A673 (cell line): Measurements from ENCODE around the gene ZNF473. TPM values are rescaled to one million over a fixed set of nuclear protein-coding genes. Genes with fewer than 3 reads are reported as not detected.
A peak's percentile ranks its signal among the peaks of the same experiment; 100 is the strongest.

Experiments
- BruUV-seq: library from RNA; stranded (reverse); fragments of 400-500 nt; replicated peaks from 2 replicates; lab custom pipeline; 2021; lab: Mats Ljungman, UMichigan
- CTCF ChIA-PET: fragments of 300-600 bp; sonication (Branson Sonifier 250); formaldehyde crosslinking; loops from one replicate; lab custom pipeline; 2022; ENCODE audit warnings: antibody characterized with exemption; lab: Charles Lee
- POLR2A ChIA-PET: fragments of 300-600 bp; sonication (Branson Sonifier 250); formaldehyde crosslinking; loops from one replicate; lab custom pipeline; 2022; ENCODE audit warnings: antibody characterized with exemption; ENCODE audit not compliant: low non-redundant PET; lab: Charles Lee
- DNase-seq: peaks from one replicate; pipeline ENCODE4 v3.0.0-alpha.2; 2015; ENCODE audit warnings: low spot score
- H3K27ac ChIP-seq: fragments of 200-600 bp; sonication (generic); 2 replicates; pipeline ENCODE4 v1.5.1; 2016; ENCODE audit warnings: mixed run types, low read depth, mild to moderate bottlenecking, mixed read lengths, antibody characterized with exemption, low read length; ENCODE audit not compliant: poor library complexity, severe bottlenecking
- H3K27me3 ChIP-seq: fragments of 200-600 bp; sonication (generic); replicated peaks from 2 replicates; pipeline ENCODE4 v1.6.1; 2017; ENCODE audit warnings: mixed run types, low read depth, mild to moderate bottlenecking, mixed read lengths, antibody characterized with exemption, low read length; ENCODE audit not compliant: insufficient read depth, poor library complexity
- H3K36me3 ChIP-seq: fragments of 200-600 bp; sonication (generic); 2 replicates; pipeline ENCODE4 v1.6.1; 2016; ENCODE audit warnings: mixed run types, mild to moderate bottlenecking, mixed read lengths, antibody characterized with exemption, low read length; ENCODE audit not compliant: insufficient read depth, poor library complexity, severe bottlenecking
- H3K4me1 ChIP-seq: fragments of 200-600 bp; sonication (generic); 2 replicates; pipeline ENCODE4 v1.6.1; 2017; ENCODE audit warnings: mixed run types, mild to moderate bottlenecking, mixed read lengths, antibody characterized with exemption, low read length; ENCODE audit not compliant: insufficient read depth, poor library complexity, severe bottlenecking
- H3K4me3 ChIP-seq: fragments of 200-600 bp; sonication (generic); 2 replicates; pipeline ENCODE4 v1.5.1; 2016; ENCODE audit warnings: low read depth, mixed run types, mild to moderate bottlenecking, mixed read lengths, low read length; ENCODE audit not compliant: poor library complexity, severe bottlenecking
- H3K9me3 ChIP-seq: fragments of 200-600 bp; sonication (generic); 2 replicates; pipeline ENCODE4 v1.6.1; 2016; ENCODE audit warnings: mixed run types, low read depth, mild to moderate bottlenecking, mixed read lengths, antibody characterized with exemption, low read length; ENCODE audit not compliant: poor library complexity, severe bottlenecking
- EZH2 ChIP-seq: fragments of 200-600 bp; sonication (generic); IDR thresholded peaks from 2 replicates; pipeline ENCODE4 v1.6.1; 2017; ENCODE audit warnings: borderline replicate concordance, low read depth, mild to moderate bottlenecking, mixed read lengths, antibody characterized with exemption, low read length; ENCODE audit not compliant: poor library complexity, severe bottlenecking
- intact Hi-C: fragments of 100-400 bp; cut with micrococcal nuclease; formaldehyde crosslinking; loops from one replicate; pipeline ENCODE4 v1.10.0; 2022; ENCODE audit not compliant: unreplicated experiment
- total RNA-seq: library from RNA; stranded (reverse); gene quantifications from 2 replicates; pipeline ENCODE4 v1.2.3, GENCODE V29; 2021
- TF ChIP-seq, protein P1 (sequence below): fragments of 300-800, 200-600 bp; sonication (generic); conservative IDR thresholded peaks from 2 replicates; pipeline ENCODE4 v1.5.1; 2017; ENCODE audit warnings: low read depth, mild to moderate bottlenecking, antibody characterized with exemption, low read length, moderate library complexity, mixed read lengths

Gene ZNF473
- total RNA-seq, 1 experiment from 2014 or later, result 15.6 TPM

DNA sequence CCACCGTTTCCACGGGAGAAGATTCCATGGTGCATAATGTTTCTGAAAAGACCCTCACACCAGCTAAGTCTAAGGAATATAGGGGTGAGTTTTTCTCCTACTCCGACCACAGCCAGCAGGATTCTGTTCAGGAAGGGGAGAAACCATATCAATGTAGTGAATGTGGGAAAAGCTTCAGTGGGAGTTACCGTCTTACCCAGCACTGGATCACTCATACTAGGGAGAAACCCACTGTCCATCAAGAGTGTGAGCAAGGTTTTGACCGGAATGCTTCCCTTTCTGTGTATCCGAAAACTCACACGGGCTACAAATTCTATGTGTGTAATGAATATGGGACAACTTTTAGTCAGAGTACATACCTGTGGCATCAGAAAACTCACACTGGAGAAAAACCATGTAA, 19.1 kb downstream of the ZNF473 start:
- H3K36me3 ChIP-seq, result peaks cover 74% of the 10 kb centered on the region
- peaks cover 46% of the 10 kb centered on the region for H3K9me3 ChIP-seq
- no TSS peak for BruUV-seq
- DNase-seq, result no peak
- H3K27ac ChIP-seq, result no peak overlapping the region
- H3K4me1 ChIP-seq, result peaks cover under 1% of the 10 kb centered on the region
- TF ChIP-seq, protein P1, sequence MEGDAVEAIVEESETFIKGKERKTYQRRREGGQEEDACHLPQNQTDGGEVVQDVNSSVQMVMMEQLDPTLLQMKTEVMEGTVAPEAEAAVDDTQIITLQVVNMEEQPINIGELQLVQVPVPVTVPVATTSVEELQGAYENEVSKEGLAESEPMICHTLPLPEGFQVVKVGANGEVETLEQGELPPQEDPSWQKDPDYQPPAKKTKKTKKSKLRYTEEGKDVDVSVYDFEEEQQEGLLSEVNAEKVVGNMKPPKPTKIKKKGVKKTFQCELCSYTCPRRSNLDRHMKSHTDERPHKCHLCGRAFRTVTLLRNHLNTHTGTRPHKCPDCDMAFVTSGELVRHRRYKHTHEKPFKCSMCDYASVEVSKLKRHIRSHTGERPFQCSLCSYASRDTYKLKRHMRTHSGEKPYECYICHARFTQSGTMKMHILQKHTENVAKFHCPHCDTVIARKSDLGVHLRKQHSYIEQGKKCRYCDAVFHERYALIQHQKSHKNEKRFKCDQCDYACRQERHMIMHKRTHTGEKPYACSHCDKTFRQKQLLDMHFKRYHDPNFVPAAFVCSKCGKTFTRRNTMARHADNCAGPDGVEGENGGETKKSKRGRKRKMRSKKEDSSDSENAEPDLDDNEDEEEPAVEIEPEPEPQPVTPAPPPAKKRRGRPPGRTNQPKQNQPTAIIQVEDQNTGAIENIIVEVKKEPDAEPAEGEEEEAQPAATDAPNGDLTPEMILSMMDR, result no peak
- TF ChIP-seq EZH2, result no peak
- ChIA-PET CTCF (no interaction called here), POLR2A (no interaction called here)
- intact Hi-C loops, result no loop called here
- H3K27me3 ChIP-seq, result no peaks in the 10 kb centered on the region
- H3K4me3 ChIP-seq, result no peak overlapping the region

DNA sequence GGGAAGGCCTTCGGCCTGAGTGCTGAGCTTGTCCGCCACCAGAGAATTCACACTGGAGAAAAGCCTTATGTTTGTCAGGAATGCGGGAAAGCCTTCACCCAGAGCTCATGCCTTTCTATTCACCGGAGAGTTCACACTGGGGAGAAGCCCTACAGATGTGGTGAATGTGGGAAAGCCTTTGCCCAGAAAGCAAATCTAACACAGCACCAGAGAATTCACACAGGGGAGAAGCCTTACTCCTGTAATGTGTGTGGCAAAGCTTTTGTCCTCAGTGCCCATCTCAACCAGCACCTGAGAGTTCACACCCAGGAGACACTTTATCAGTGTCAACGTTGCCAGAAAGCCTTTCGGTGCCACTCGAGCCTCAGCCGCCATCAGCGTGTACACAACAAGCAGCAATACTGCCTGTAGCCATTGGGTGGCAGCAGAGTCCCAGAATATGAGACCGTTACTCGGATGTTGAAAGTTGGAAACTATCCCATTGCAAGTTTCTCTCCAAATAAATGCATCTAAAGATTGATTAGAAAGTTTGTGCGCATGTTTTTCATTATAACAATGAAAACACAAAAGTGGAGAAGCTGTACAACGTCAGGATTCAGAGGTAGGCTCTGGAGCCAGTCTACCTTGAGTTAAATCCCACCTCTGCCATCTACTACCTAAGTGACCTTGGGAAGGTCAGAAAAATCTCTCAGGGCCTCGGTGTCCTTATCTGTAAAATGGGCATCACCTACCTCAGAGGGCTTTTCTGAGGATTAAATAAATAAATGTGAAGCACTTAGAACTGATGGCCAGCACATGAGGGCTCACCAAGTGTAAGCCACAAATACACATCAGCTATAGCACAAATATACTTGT, 21.1 kb downstream of the ZNF473 start:
- H3K36me3 ChIP-seq, result peaks cover 54% of the 10 kb centered on the region
- peak; percentile 72 for DNase-seq
- POLR2A ChIA-PET, result no interaction called here
- H3K9me3 ChIP-seq, result peaks cover 46% of the 10 kb centered on the region
- H3K4me1 ChIP-seq, result peaks cover 8% of the 10 kb centered on the region
- TF ChIP-seq EZH2, result no peak
- TF ChIP-seq, protein P1, result peak; percentile 67
- no peak overlapping the region for H3K4me3 ChIP-seq
- H3K27ac ChIP-seq, result no peak overlapping the region
- intact Hi-C loops, result no loop called here
- BruUV-seq, result no TSS peak
- CTCF ChIA-PET, result no interaction called here
- H3K27me3 ChIP-seq, result no peaks in the 10 kb centered on the region

DNA sequence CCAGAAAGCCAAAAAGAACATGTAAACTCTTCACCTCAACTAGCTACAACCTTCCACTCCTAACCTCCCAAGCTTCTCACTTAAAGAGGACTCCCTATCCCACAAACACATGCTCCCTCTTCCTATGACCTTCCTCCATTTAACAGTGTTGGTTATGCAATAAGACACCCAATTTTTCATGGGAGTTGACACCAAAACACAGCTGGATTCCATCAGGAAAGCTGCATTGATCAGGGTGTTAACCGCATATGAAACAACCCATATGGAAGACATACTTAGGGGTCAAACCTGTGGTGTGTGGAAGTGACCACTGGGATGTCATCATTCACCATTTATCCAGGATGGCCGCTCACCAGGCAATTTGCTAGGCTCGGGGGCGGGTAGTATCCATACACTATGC, 21.9 kb downstream of the ZNF473 start:
- TF ChIP-seq EZH2, result no peak
- TF ChIP-seq, protein P1, result no peak
- H3K36me3 ChIP-seq, result peaks cover 46% of the 10 kb centered on the region
- no peak overlapping the region for H3K27ac ChIP-seq
- ChIA-PET POLR2A (no interaction called here), CTCF (no interaction called here)
- peaks cover 8% of the 10 kb centered on the region for H3K4me1 ChIP-seq
- intact Hi-C loops, result no loop called here
- no peaks in the 10 kb centered on the region for H3K27me3 ChIP-seq
- no peak for DNase-seq
- no TSS peak for BruUV-seq
- peaks cover 45% of the 10 kb centered on the region for H3K9me3 ChIP-seq
- no peak overlapping the region for H3K4me3 ChIP-seq
